GM23248 (cell line): Measurements from ENCODE around the gene PLA2G4F. TPM values are rescaled to one million over a fixed set of nuclear protein-coding genes. Genes with fewer than 3 reads are reported as not detected.

Experiments used
- DNase-seq: peaks from one replicate; pipeline ENCODE4 v3.0.0-alpha.2; 2015
- H2AFZ ChIP-seq: fragments of 200-600 bp; sonication (generic); 2 replicates; pipeline ENCODE4 v1.6.1; 2016; ENCODE audit warnings: antibody characterized with exemption
- H3F3A ChIP-seq: fragments of 200-600 bp; sonication (generic); 2 replicates; pipeline ENCODE4 v1.6.1; 2016; ENCODE audit warnings: mild to moderate bottlenecking, antibody characterized with exemption, mixed run types; ENCODE audit not compliant: insufficient read depth
- H3K27ac ChIP-seq: fragments of 200-600 bp; sonication (generic); 2 replicates; pipeline ENCODE4 v1.5.1; 2016; ENCODE audit warnings: mild to moderate bottlenecking
- H3K27me3 ChIP-seq: fragments of 200-600 bp; sonication (generic); replicated peaks from 2 replicates; pipeline ENCODE4 v1.6.1; 2016; ENCODE audit warnings: mild to moderate bottlenecking; ENCODE audit not compliant: insufficient read depth
- H3K36me3 ChIP-seq: fragments of 200-600 bp; sonication (generic); 2 replicates; pipeline ENCODE4 v1.6.1; 2016; ENCODE audit warnings: low read depth, mild to moderate bottlenecking
- H3K4me1 ChIP-seq: fragments of 200-600 bp; sonication (generic); 2 replicates; pipeline ENCODE4 v1.6.1; 2016; ENCODE audit warnings: mild to moderate bottlenecking; ENCODE audit not compliant: insufficient read depth
- H3K4me2 ChIP-seq: fragments of 200-600 bp; sonication (generic); one replicate; pipeline ENCODE4 v1.6.1; 2016; ENCODE audit warnings: mild to moderate bottlenecking; ENCODE audit not compliant: unreplicated experiment
- H3K4me3 ChIP-seq: fragments of 200-600 bp; sonication (generic); 2 replicates; pipeline ENCODE4 v1.5.1; 2016; ENCODE audit warnings: mild to moderate bottlenecking
- H3K79me2 ChIP-seq: fragments of 200-600 bp; sonication (generic); 2 replicates; pipeline ENCODE4 v1.6.1; 2016; ENCODE audit warnings: mild to moderate bottlenecking; ENCODE audit not compliant: insufficient read depth
- H3K9ac ChIP-seq: fragments of 200-600 bp; sonication (generic); 2 replicates; pipeline ENCODE4 v1.6.1; 2016; ENCODE audit warnings: mild to moderate bottlenecking
- H3K9me2 ChIP-seq: fragments of 200-600 bp; sonication (generic); 2 replicates; pipeline ENCODE4 v1.6.1; 2016; ENCODE audit warnings: mixed run types, mild to moderate bottlenecking, moderate library complexity; ENCODE audit not compliant: insufficient read depth
- H3K9me3 ChIP-seq: fragments of 200-600 bp; sonication (generic); one replicate; pipeline ENCODE4 v1.6.1; 2017; ENCODE audit warnings: low read depth
- H4K20me1 ChIP-seq: fragments of 200-600 bp; sonication (generic); 2 replicates; pipeline ENCODE4 v1.6.0; 2016; ENCODE audit not compliant: insufficient read depth
- EZH2 ChIP-seq: fragments of 200-600 bp; sonication (generic); IDR thresholded peaks from 2 replicates; pipeline ENCODE4 v1.6.1; 2018; ENCODE audit warnings: antibody characterized with exemption, mild to moderate bottlenecking; ENCODE audit not compliant: insufficient read depth, poor library complexity, severe bottlenecking
- EZH2phosphoT487 ChIP-seq: fragments of 200-600 bp; sonication (generic); IDR thresholded peaks from 2 replicates; pipeline ENCODE4 v1.6.1; 2018; ENCODE audit warnings: antibody characterized with exemption, moderate library complexity, mild to moderate bottlenecking, low read depth; ENCODE audit not compliant: insufficient read depth
- WGBS, 2 experiments: methylation state at CpG; one replicate each; pipeline ENCODE4 v1.1.6; 2015 to 2017; ENCODE audit warnings: low lambda C conversion rate in 2 of 2, low coverage in 1 of 2; ENCODE audit errors: missing lambda C conversion rate in 2 of 2; 5-methylcytosine and 5-hydroxymethylcytosine counted together
- in situ Hi-C: fragments of 300-500 bp; cut with MboI; formaldehyde crosslinking; loops from 2 replicates; pipeline ENCODE4 v1.15.0; 2020
- polyA plus RNA-seq: library from polyadenylated mRNA; unstranded; fragments of >200 nt; fragmentation: Nextera tagmentation; extraction: Ambion mirVana; gene quantifications from 2 replicates; pipeline ENCODE4 v1.2.1, GENCODE V29; 2016
- total RNA-seq: library from RNA; depleted of rRNA; stranded (reverse); fragments of >200 nt; shearing (Covaris generic); gene quantifications from 2 replicates; pipeline ENCODE4 v1.2.3, GENCODE V29; 2014

Gene PLA2G4F
- total and polyA plus RNA-seq, 2 experiments from 2014 or later = not detected

DNA sequence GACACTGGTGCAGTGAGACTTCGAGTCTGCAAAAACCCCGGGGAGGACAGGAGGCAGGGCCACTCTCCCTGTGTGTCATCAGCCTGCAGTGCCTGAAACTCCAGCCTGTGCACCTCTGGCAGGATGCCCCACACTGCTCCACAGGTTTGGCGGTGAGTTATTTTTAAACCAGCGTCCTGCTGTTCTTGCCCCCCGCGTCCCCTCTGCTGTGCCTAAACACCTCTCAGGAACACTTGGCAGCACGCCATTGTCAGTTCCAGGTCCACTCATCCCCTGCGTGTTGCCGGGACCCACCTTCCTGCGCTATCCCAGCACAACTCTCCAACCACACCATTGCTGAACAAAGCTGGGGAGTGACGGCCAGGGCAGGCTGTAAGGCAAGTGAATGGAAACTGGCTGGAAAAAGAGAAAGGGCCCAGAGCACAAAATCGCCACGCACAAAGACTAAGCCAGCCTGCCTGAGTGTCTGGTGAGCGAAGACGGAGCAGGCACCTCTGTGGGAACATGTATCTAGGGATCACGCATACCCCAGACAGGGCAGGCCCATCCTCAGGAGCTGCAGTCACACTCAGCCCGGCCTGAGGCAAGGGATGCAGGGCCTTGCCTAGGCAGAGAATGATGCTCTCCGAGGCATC is 3.1 kb upstream of the PLA2G4F start:
- H2AFZ ChIP-seq = no peak overlapping the region
- no peaks in the 10 kb centered on the region for H3K27me3 ChIP-seq
- in situ Hi-C loops = no loop called here
- H3F3A ChIP-seq = no peaks in the 10 kb centered on the region
- no peaks in the 10 kb centered on the region for H3K9me3 ChIP-seq
- 95 to 96% methylated on average over 18 of the region's 18 CpGs for WGBS, 2 experiments
- peaks cover 11% of the 10 kb centered on the region for H3K4me1 ChIP-seq
- no peak overlapping the region for H3K4me2 ChIP-seq
- H3K27ac ChIP-seq = no peak overlapping the region
- H3K9me2 ChIP-seq = no peaks in the 10 kb centered on the region
- H3K9ac ChIP-seq = no peak overlapping the region
- no peaks in the 10 kb centered on the region for H3K79me2 ChIP-seq
- no peak for DNase-seq
- H4K20me1 ChIP-seq = no peaks in the 10 kb centered on the region
- H3K36me3 ChIP-seq = peaks cover 46% of the 10 kb centered on the region
- no peak overlapping the region for H3K4me3 ChIP-seq
- TF ChIP-seq EZH2phosphoT487 = no peak
- no peak for TF ChIP-seq EZH2

- no peak overlapping the region for H3K4me2 ChIP-seq
- no peak overlapping the region for H2AFZ ChIP-seq
- H3K9me2 ChIP-seq = no peaks in the 10 kb centered on the region
- no peaks in the 10 kb centered on the region for H3F3A ChIP-seq
- in situ Hi-C loops = no loop called here
- H3K9me3 ChIP-seq = no peaks in the 10 kb centered on the region
- no peak overlapping the region for H3K9ac ChIP-seq
- no peaks in the 10 kb centered on the region for H3K27me3 ChIP-seq
- DNase-seq = no peak
- H3K27ac ChIP-seq = 0 out of 2 replicates have a peak overlapping the region, but pooled peaks have one; percentile 18
- 96% methylated on average over 10 of the region's 10 CpGs for WGBS, 2 experiments
- no peaks in the 10 kb centered on the region for H4K20me1 ChIP-seq
- H3K4me1 ChIP-seq = peaks cover 11% of the 10 kb centered on the region
- H3K79me2 ChIP-seq = no peaks in the 10 kb centered on the region
- TF ChIP-seq EZH2phosphoT487 (no peak), EZH2 (no peak)
- H3K36me3 ChIP-seq = peaks cover 41% of the 10 kb centered on the region
- H3K4me3 ChIP-seq = no peak overlapping the region
Measured at GRCh38 chr15:42158941-42159340, 2.5 kb upstream of the PLA2G4F start.

DNA sequence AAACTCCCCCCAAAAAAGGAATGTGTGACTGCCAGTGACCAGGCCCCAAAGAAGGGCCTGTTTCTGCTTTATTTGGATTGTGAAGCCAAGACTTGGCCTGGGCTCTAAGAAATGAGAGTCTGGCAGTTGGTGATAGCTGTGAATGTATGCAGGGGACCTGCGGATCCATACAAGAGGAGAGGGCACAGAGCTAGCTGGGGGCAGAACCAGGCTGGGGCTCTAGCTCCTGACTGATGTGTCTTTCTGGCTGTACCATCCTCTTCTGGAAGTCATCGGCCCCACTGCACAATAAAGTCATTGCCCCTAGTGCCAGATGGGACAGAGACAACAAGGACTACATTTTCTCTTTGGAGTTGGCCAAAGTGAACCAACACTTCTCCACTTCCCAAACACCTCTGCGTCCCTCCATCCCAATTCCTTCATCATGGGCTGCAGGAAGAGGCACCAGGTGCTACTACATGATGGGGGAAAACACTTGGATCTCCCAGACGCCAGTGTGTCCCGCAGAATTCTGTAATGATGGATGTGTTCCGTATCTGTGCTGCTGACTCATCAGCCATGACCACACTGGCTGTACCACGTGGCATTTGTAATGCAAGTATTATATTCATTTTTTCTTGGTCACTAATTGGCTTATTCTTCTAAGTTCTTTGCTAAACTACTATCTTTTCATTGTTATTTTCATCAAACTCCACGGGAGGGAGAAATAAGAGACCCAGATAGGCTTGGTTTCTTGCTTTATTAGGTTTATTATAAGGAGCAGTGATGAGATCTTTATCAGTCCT is 1.7 kb upstream of the PLA2G4F start:
- Histone ChIP-seq H2AFZ (no peak overlapping the region), H3K9me3 (no peaks in the 10 kb centered on the region), H3K27me3 (no peaks in the 10 kb centered on the region), H3K27ac (0 out of 2 replicates have a peak overlapping the region, but pooled peaks have one; percentile 18), H4K20me1 (no peaks in the 10 kb centered on the region), H3K9me2 (no peaks in the 10 kb centered on the region), H3K9ac (no peak overlapping the region), H3K36me3 (peaks cover 33% of the 10 kb centered on the region; the same call in 1 of the 2 replicates), H3K4me3 (no peak overlapping the region), H3K4me2 (no peak overlapping the region), H3F3A (no peaks in the 10 kb centered on the region), H3K4me1 (peaks cover 11% of the 10 kb centered on the region), H3K79me2 (no peaks in the 10 kb centered on the region)
- 26 to 29% methylated on average over 8 of the region's 8 CpGs for WGBS, 2 experiments
- in situ Hi-C loops = no loop called here
- TF ChIP-seq EZH2 (no peak), EZH2phosphoT487 (no peak)
- DNase-seq = peak; percentile 88

DNA sequence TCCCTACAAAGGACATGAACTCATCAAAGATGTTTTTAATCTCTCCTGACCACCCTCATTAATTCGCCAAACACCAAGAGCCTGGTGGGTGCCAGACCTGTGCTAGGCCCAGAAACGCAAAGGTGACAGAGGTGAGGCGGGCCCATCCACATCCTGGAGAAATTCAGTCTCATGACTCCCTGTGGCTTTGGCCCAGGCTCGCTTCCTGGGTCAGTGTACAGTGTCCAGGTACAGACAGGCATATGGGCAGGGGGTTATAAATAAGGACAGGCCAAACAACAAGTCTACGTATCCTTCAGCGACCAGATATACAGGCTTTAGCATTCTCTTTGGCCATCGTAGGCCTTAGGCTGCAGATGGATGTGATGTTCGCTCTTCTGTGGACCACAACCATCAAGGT is 945 bp upstream of the PLA2G4F start:
- DNase-seq = no peak
- no peaks in the 10 kb centered on the region for H3K9me3 ChIP-seq
- H3K27me3 ChIP-seq = no peaks in the 10 kb centered on the region
- peaks cover 11% of the 10 kb centered on the region for H3K4me1 ChIP-seq
- H3K36me3 ChIP-seq = peaks cover 25% of the 10 kb centered on the region; the same call in 1 of the 2 replicates
- no peaks in the 10 kb centered on the region for H3K79me2 ChIP-seq
- H3K9ac ChIP-seq = no peak overlapping the region
- H3K4me3 ChIP-seq = no peak overlapping the region
- H3F3A ChIP-seq = no peaks in the 10 kb centered on the region
- in situ Hi-C loops = no loop called here
- H3K4me2 ChIP-seq = no peak overlapping the region
- H2AFZ ChIP-seq = no peak overlapping the region
- H4K20me1 ChIP-seq = no peaks in the 10 kb centered on the region
- no peak for TF ChIP-seq EZH2
- H3K27ac ChIP-seq = no peak overlapping the region
- H3K9me2 ChIP-seq = no peaks in the 10 kb centered on the region
- WGBS, 2 experiments = 96 to 99% methylated on average over 8 of the region's 8 CpGs
